ENCODE data around the gene PTPRZ1. TPM values are rescaled to one million over a fixed set of nuclear protein-coding genes. Genes with fewer than 3 reads are reported as not detected.

Gene PTPRZ1
- total RNA-seq, 1 donor from 2014 or later: 138 TPM

GRCh38 chr7:121945480-121946236 is 72.7 kb downstream of the PTPRZ1 start:
- DNase-seq (ENCODE audit: low spot score in 2 of 2) (no peak), FAIRE-seq (no peak)

GRCh38 chr7:121953164-121953563 is 80.2 kb downstream of the PTPRZ1 start:
- DNase-seq (ENCODE audit: low spot score in 2 of 2) (no peak), FAIRE-seq (no peak)

GRCh38 chr7:121953601-121954000 is 80.6 kb downstream of the PTPRZ1 start:
- DNase-seq (ENCODE audit: low spot score in 2 of 2) (no peak), FAIRE-seq (no peak)

GRCh38 chr7:121954803-121955202 is 81.8 kb downstream of the PTPRZ1 start:
- FAIRE-seq (no peak), DNase-seq (ENCODE audit: low spot score in 2 of 2) (no peak)

- FAIRE-seq (no peak), DNase-seq (ENCODE audit: low spot score in 2 of 2) (no peak)
These were observed 84.7 kb downstream of the PTPRZ1 start for GRCh38 chr7:121957626-121958025.

- DNase-seq (ENCODE audit: low spot score in 2 of 2) (no peak), FAIRE-seq (no peak)
These were observed 87.7 kb downstream of the PTPRZ1 start for GRCh38 chr7:121960678-121961077.

GRCh38 chr7:121961089-121961867 is 88.3 kb downstream of the PTPRZ1 start:
- FAIRE-seq: no peak

GRCh38 chr7:121966276-121966934 is 93.4 kb downstream of the PTPRZ1 start:
- no peak for DNase-seq (ENCODE audit: low spot score in 2 of 2)
- FAIRE-seq: no peak

More at GRCh38 chr7:121961089-121961867, 88.3 kb downstream of the PTPRZ1 start:
- no peak for DNase-seq (ENCODE audit: low spot score in 2 of 2)

GRCh38 chr7:121966935-121967332 is 94.0 kb downstream of the PTPRZ1 start:
- FAIRE-seq (no peak), DNase-seq (ENCODE audit: low spot score in 2 of 2) (no peak)

- DNase-seq (ENCODE audit: low spot score in 2 of 2) (no peak), FAIRE-seq (no peak)
These were observed 112.6 kb downstream of the PTPRZ1 start for GRCh38 chr7:121985476-121986030.

- FAIRE-seq (no peak), DNase-seq (ENCODE audit: low spot score in 2 of 2) (no peak)
These were observed 119.1 kb downstream of the PTPRZ1 start for GRCh38 chr7:121992068-121992467.

GRCh38 chr7:121994625-121995410 is 121.9 kb downstream of the PTPRZ1 start:
- FAIRE-seq: peak; percentile 92
- DNase-seq (ENCODE audit: low spot score in 2 of 2): peak; percentile 21 to 44

- no peak for DNase-seq (ENCODE audit: low spot score in 2 of 2)
These were observed 133.7 kb downstream of the PTPRZ1 start for GRCh38 chr7:122006687-122007086.

GRCh38 chr7:122010116-122010515 is 137.2 kb downstream of the PTPRZ1 start:
- FAIRE-seq (no peak), DNase-seq (ENCODE audit: low spot score in 2 of 2) (no peak)

More at GRCh38 chr7:122006687-122007086, 133.7 kb downstream of the PTPRZ1 start:
- no peak for FAIRE-seq

GRCh38 chr7:122013065-122013464 is 140.1 kb downstream of the PTPRZ1 start:
- FAIRE-seq (no peak), DNase-seq (ENCODE audit: low spot score in 2 of 2) (no peak)

- FAIRE-seq: no peak
- no peak for DNase-seq (ENCODE audit: low spot score in 2 of 2)
These were observed 140.7 kb downstream of the PTPRZ1 start for GRCh38 chr7:122013630-122014029.

GRCh38 chr7:122014697-122015096 is 141.7 kb downstream of the PTPRZ1 start:
- FAIRE-seq (peak; percentile 13), DNase-seq (ENCODE audit: low spot score in 2 of 2) (no peak)

GRCh38 chr7:122018032-122018431 is 145.1 kb downstream of the PTPRZ1 start:
- FAIRE-seq (no peak), DNase-seq (ENCODE audit: low spot score in 2 of 2) (no peak)

- no peak for FAIRE-seq
- no peak for DNase-seq (ENCODE audit: low spot score in 2 of 2)
These were observed 154.1 kb downstream of the PTPRZ1 start for GRCh38 chr7:122027058-122027457.

GRCh38 chr7:122033641-122034040 is 160.7 kb downstream of the PTPRZ1 start:
- FAIRE-seq (no peak), DNase-seq (ENCODE audit: low spot score in 2 of 2) (no peak)

All from frontal cortex (tissue), 4 donors.